RWPE2 (cell line): Measurements from ENCODE around the gene IGFLR1.

ENCODE experiments used
- ATAC-seq: fragments of 200-7000 bp; cut with Tn5 transposase; 3 replicates; pipeline ENCODE4 v1.9.1; 2021; ENCODE audit warnings: low read depth
- DNase-seq: peaks from one replicate; pipeline ENCODE4 v3.0.0-alpha.2; 2020; ENCODE audit warnings: low spot score
- H3K27ac ChIP-seq: fragments of 450-650 bp; 2 replicates; pipeline ENCODE4 v1.5.1; 2017; ENCODE audit warnings: mild to moderate bottlenecking; ENCODE audit not compliant: poor library complexity, severe bottlenecking
- H3K27me3 ChIP-seq: fragments of 250-450 bp; sonication (Bioruptor Pico); 2 replicates; pipeline ENCODE4 v1.5.1; 2021; ENCODE audit warnings: mild to moderate bottlenecking, moderate library complexity; ENCODE audit not compliant: insufficient read depth, poor library complexity, severe bottlenecking
- H3K36me3 ChIP-seq: fragments of 250-450 bp; sonication (Bioruptor Pico); 2 replicates; pipeline ENCODE4 v1.5.1; 2020; ENCODE audit warnings: low read depth, mild to moderate bottlenecking, moderate library complexity
- H3K4me1 ChIP-seq: fragments of 250-450 bp; sonication (Bioruptor Pico); 2 replicates; pipeline ENCODE4 v1.5.1; 2021; ENCODE audit warnings: mild to moderate bottlenecking, moderate library complexity; ENCODE audit not compliant: insufficient read depth, poor library complexity, severe bottlenecking
- H3K4me3 ChIP-seq: fragments of 250-450 bp; sonication (Bioruptor Pico); 2 replicates; pipeline ENCODE4 v1.5.1; 2021; ENCODE audit warnings: mild to moderate bottlenecking, moderate library complexity; ENCODE audit not compliant: severe bottlenecking
- H3K9me3 ChIP-seq: fragments of 250-450 bp; sonication (Bioruptor Pico); 2 replicates; pipeline ENCODE4 v1.5.1; 2021; ENCODE audit warnings: mild to moderate bottlenecking, moderate library complexity; ENCODE audit not compliant: severe bottlenecking
- CTCF ChIP-seq: fragments of 450-650 bp; IDR thresholded peaks from one replicate; pipeline ENCODE4 v1.5.1; 2017; ENCODE audit warnings: mild to moderate bottlenecking, moderate library complexity; ENCODE audit not compliant: poor library complexity, severe bottlenecking

IGFLR1 gene

DNA sequence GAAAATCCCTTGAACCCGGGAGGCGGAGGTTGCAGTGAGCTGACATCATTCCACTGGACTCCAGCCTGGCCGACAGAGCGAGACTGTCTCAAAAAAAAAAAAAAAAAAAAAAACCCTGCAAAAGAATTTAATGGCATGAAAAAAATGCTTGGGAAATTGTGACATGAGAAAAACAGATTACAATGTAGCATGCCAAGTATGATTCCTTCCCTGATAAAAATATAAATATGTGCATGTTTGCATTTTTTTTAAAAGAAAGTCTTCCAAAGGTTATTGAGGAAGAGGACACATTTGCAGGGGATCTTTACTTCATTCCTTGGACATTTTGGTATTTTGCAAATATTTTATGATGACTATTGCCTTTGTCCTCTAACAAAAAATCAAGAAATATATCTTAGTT lies 52.4 kb downstream of the IGFLR1 start:
- H3K9me3 ChIP-seq, result no peaks in the 10 kb centered on the region
- H3K27me3 ChIP-seq, result no peaks in the 10 kb centered on the region
- no peak for TF ChIP-seq CTCF
- no peak for ATAC-seq
- H3K4me1 ChIP-seq, result no peaks in the 10 kb centered on the region
- H3K4me3 ChIP-seq, result no peak overlapping the region
- H3K27ac ChIP-seq, result no peak overlapping the region
- no peak for DNase-seq
- H3K36me3 ChIP-seq, result no peaks in the 10 kb centered on the region
